Ureter (tissue), 1 donor: ENCODE results near the gene MATCAP1. TPM values are rescaled to one million over a fixed set of nuclear protein-coding genes. Genes with fewer than 3 reads are reported as not detected.

Experiments used
- DNase-seq: peaks from one replicate; pipeline ENCODE4 v3.0.0-alpha.2; 2020; ENCODE audit warnings: low spot score
- total RNA-seq: library from RNA; stranded (reverse); gene quantifications from one replicate; pipeline ENCODE4 v1.2.4, GENCODE V29; 2023
- donor health status: DM: yes; HTN: yes; CAD: no.

Gene MATCAP1
- total RNA-seq, 1 donor from 2014 or later: 50.7 TPM

GRCh38 chr16:67191411-67191994 lies 7.7 kb upstream of the MATCAP1 start:
- no peak for DNase-seq

GRCh38 chr16:67190448-67191399 lies 7.0 kb upstream of the MATCAP1 start:
- no peak for DNase-seq

GRCh38 chr16:67190041-67190440 lies 6.3 kb upstream of the MATCAP1 start, which contains the start of gene EXOC3L1:
EXOC3L1 (minus strand) TSS chr16:67190136; CDS start chr16:67189676, 460 bp downstream.
- DNase-seq: no peak

GRCh38 chr16:67188798-67189197 lies 5.0 kb upstream of the MATCAP1 start:
- no peak for DNase-seq

GRCh38 chr16:67188323-67188722 lies 4.6 kb upstream of the MATCAP1 start:
- no peak for DNase-seq

GRCh38 chr16:67187175-67187890 lies 3.6 kb upstream of the MATCAP1 start:
- no peak for DNase-seq

- DNase-seq: no peak
These were observed 2.8 kb upstream of the MATCAP1 start for GRCh38 chr16:67186550-67186950.

GRCh38 chr16:67185651-67186134 lies 1.9 kb upstream of the MATCAP1 start:
- no peak for DNase-seq

GRCh38 chr16:67184995-67185650 lies 1.4 kb upstream of the MATCAP1 start:
- peak; percentile 93 for DNase-seq

GRCh38 chr16:67184453-67184994 lies 761 bp upstream of the MATCAP1 start:
- DNase-seq: no peak

- DNase-seq: no peak
These were observed 508 bp downstream of the MATCAP1 start for GRCh38 chr16:67183284-67183626.

- DNase-seq: no peak
These were observed 1.5 kb downstream of the MATCAP1 start for GRCh38 chr16:67182288-67182687.

- no peak for DNase-seq
These were observed 2.4 kb downstream of the MATCAP1 start for GRCh38 chr16:67181346-67181745.

- no peak for DNase-seq
These were observed 3.6 kb downstream of the MATCAP1 start for GRCh38 chr16:67180166-67180565.

GRCh38 chr16:67179421-67180080 lies 4.2 kb downstream of the MATCAP1 start:
- no peak for DNase-seq

- no peak for DNase-seq
These were observed 5.7 kb downstream of the MATCAP1 start for GRCh38 chr16:67177743-67178699.

- DNase-seq: no peak
These were observed 7.1 kb downstream of the MATCAP1 start for GRCh38 chr16:67176662-67177061.

- DNase-seq: no peak
These were observed 9.0 kb downstream of the MATCAP1 start for GRCh38 chr16:67174706-67175231.
